SU-DHL-6 (cell line): Measurements from ENCODE around the gene EGFL7.

Experiments used
- CTCF ChIP-seq: fragments of 200-600 bp; sonication (generic); IDR thresholded peaks from one replicate; pipeline ENCODE4 v1.5.1; 2017; ENCODE audit warnings: antibody characterized with exemption, mild to moderate bottlenecking, low read length, moderate library complexity; ENCODE audit not compliant: insufficient read depth, poor library complexity, severe bottlenecking
- EZH2phosphoT487 ChIP-seq: fragments of 200-600 bp; sonication (generic), shearing (Covaris generic); conservative IDR thresholded peaks from 2 replicates; pipeline ENCODE4 v1.6.1; 2018; ENCODE audit warnings: mild to moderate bottlenecking, antibody characterized with exemption, low read length, moderate library complexity, mixed read lengths

GRCh38 chr9:136705564-136705963, 42.8 kb downstream of the EGFL7 start:
- no peak for TF ChIP-seq CTCF
- TF ChIP-seq EZH2phosphoT487 = no peak
